Measurements from ENCODE around the gene LRRC3.

Gene LRRC3

DNA sequence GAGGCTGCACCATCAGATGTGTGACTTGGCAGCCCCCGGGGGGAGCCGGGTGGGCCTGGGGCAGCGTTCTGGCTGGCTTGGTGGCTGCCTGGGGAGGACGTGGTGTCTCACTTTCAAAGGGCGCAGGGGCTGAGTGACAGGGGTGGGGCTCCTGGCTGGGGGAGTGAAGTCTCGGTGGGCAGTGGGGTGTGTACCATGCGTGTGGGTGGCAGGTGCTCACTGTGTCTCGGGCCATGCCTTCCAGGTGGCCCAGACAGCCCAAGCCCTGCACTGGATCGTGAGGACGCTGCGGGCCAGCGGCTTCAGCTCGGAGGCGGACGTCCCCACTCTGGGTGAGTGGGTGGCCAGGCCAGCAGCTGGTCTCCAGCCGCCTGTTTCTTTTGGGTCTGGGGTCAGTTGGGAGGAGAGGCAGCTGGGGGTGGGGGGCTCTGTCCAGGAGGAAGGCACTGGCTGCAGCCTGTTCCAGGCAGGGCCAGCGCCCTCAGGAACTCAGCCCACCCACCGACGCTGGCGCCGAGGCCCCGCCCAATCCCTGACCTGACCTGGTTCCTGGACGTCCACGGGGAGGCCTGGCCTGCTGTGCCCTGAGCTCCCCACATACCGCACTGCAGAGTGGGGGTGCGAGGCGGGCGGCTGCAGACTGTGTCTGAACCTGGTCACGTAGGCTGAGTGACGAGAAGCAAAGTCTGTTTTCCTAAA is 30.6 kb upstream of the LRRC3 start:
- peak; percentile 13 for DNase-seq

DNA sequence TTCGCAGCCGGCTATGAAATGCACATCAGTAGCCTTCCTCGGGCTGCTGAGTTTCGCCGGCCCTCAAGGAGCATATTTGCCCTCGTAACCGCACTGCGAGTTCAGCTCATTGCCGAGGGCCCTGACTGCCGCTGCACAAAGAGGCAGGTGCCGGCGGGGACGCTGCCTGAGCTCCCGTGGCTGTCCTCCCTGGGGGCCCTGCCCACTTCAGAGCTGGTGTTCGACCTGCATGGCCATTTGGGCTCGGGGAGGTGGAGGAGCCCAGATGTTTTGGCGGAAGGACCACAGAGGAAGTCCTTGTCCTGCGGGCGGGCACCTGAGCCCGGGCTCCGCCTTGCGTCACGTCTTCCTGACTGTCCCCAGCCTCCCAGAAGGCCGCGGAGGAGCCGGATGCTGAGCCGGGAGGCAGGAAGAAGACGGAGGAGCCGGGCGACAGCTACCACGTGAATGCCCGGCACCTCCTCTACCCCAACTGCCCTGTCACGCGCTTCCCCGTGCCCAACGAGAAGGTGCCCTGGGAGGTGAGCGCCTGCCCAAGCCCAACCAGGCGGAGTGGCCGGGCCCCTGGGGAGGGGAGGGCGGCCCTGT is 29.9 kb upstream of the LRRC3 start:
- peak; percentile 10 for DNase-seq

DNA sequence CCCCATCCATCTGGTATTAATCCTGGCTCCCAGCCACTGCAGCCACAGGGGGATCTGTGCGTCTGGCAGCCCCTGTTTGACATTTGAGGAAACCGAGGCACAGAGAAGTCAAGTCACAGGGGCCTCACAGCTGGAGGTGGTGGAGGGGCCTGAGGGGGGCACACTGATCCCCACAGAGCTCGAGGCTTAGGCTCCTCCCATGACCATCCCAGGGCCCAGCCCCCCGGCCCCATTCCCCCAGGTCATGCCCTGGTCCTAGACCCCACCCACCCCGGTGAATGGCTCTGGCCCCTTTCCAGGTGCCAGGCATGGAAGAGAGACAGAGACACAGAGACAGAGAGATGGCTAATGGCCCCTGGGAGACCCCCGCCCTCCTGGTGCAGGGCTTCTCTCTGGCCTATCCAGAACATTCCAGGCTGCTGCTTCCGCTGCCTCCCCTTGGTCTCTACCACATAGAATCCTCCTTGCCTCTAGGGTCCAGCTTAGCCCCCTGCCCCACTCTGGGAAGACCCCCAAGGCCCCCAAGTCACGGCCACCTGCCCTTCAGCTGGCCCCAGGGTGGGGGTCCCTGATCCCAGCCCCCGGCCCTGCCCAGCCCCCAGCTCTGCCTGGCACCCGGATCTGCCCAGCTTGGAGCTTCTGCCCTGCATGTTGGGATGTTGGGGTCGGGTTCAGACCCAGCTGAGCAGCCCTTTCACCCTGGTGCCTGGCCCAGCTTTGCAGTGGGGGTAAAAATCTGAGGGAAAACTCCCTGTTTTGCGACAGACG is 29.2 kb upstream of the LRRC3 start:
- peak; percentile 9 for DNase-seq

DNA sequence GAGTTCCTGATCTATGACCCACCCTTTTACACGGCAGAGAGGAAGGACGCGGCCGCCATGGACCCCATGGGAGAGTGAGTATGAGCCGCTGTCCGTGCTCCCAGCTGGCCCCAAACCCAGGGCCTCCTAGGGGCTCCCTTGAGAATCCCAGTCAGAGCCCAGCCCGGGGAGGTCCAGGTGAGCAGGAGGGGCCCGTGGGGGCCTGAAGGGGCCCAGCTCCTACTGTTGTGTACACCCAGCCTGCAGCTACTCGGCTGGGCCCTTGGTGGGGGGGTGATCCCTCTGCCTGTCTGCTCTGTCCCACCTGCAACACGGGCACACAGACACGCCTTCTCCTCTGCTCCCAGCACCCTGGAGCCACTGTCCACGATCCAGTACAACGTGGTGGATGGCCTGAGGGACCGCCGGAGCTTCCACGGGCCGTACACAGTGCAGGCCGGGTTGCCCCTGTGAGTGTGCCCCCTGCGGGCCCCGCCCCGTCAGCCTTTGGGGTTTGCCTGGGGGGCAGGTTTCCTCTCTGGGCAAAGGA is 28.6 kb upstream of the LRRC3 start:
- DNase-seq: peak; percentile 7

DNA sequence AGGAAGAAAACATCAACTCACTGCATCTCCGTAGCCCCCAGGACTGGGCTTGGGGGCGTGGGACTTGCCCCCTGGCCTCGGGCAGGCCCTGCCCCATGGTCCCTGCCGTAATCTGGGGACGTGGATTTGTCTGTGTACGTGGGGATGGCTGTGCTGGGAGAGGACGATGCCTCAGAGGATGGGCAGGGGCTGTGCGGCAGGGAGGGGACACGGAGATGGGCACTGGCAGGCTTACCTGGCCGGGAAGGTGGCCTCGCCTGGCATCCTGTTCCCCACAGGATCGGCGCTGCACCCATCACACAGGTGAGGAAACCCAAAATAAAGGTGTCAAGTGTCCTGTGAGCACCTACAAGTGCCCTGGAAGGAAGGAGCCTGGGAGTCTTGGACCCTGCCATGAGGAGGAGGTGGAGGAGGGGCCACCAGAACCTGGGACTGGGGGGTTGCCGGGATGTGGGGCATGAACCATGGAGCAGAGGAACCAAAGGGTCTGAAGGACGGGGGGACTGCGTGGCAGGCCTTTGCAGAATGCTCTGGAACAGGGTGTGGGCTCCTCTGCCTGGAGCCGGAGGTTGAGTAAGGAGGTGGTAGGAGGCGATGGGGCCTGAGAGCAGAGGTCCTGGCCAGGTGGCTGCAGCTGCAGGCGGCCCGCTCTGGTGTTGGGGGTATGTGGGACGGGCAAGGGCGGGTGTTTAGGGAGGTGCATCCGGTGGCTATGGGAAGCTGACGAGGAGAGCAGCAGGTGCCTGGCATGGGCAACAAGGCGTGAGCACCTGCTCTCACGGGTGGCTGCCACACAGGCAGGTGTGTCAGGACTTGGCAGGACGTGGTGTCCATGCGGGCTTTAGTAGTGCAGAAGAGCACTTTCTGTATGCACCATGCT is 27.8 kb upstream of the LRRC3 start:
- peak; percentile 13 for DNase-seq

DNA sequence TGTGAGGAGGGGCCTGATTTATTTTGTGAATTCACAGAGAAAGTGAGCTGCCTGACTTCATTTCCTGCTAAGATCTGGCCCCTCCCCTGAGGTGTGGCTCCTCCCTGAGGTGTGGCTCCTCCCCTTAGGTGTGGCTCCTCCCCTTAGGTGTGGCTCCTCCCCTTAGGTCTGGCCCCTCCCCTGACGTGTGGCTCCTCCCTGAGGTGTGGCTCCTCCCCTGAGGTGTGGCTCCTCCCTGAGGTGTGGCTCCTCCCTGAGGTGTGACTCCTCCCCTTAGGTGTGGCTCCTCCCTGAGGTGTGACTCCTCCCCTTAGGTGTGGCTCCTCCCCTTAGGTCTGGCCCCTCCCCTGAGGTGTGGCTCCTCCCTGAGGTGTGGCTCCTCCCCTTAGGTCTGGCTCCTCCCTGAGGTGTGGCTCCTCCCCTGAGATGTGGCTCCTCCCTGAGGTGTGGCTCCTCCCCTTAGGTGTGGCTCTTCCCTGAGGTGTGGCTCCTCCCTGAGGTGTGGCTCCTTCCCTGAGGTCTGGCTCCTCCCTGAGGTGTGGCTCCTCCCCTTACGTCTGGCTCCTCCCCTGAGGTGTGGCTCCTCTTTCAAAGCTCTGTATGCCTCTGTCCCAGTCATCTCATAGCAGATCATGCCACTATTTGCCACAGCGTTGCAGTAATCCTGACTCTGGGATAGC is 26.9 kb upstream of the LRRC3 start:
- peak; percentile 24 for DNase-seq

DNA sequence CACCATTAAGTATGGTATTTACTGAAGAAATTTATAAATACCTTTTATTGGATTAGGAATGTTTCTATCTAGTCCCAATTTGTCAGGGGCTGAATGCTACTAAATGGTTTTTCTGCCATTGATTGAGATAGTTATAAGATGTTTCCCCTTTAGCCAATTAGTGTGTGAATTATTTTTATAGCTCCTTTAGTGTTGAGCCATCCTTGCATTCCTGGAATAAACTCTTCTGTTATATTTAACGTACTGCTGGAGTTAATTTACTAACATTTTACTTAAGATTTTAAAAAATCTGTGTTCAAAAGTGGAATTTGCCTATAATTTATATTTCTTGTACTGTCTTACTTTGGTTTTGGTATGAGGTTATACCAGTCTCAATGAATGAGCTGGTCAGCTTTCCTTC is 25.4 kb upstream of the LRRC3 start:
- no peak for DNase-seq

DNA sequence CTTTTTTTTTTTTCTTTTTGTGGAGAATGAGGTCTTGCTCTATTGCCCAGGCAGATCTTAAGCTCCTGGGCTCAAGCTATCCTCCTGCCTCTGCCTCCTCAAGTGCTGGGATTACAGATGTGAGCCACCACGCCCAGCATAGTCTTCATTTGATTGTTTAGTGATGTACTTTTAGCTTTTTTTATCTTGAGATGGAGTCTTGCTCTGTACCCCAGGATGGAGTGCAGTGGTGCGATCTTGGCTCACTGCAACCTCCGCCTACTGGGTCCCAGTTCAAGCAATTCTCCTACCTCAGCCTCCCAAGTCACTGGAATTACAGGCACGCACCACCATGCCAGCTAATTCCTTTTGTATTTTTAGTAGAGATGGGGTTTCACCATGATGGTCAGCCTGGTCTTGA is 24.0 kb upstream of the LRRC3 start:
- DNase-seq: no peak

DNA sequence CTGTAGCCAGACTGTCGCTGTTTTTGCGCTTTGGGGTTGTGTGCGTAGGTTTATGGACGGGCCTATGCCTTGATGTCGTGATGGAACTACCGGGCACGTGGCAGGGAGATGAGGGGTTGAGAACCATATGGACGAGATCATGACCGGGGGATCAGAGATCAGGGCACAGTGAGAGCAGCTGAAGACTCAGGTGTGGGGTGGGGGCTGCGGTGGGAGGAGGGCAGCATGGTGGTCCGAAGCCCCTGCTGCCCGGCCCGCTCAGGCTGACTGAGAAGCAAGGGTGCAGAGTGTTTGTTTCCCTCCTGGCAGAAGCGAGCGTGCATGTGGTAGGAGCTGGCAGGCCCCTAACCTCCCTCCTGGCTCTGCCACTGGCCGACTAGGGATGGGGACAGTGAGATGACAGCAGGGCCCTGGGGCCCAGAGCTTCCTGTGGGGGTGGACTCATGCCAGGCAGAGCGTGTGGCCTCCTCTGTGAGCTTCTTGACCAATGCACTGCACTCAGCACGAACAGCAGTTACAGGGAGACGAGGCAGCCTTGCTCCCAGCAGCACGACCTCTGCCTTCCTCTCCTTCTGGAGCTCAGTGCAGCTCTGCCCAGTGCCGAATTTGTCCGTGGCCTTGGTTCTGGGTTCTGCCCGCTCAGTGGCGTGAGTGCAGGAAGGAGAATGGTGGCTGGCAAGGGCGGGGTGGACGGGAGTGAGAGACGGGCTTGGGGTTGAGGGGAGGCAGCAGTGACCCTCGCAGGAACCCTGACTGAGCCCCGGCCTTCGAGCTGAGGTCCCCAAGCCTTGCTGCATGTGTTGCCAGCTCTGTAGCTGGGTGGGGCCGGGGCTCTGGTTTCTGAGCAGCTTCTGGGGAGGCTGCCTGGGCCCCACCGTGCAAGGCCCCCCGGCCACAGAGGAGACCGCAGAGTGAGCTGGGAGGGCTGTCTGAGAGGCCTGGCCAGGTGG is 22.2 kb upstream of the LRRC3 start:
- no peak for DNase-seq

DNA sequence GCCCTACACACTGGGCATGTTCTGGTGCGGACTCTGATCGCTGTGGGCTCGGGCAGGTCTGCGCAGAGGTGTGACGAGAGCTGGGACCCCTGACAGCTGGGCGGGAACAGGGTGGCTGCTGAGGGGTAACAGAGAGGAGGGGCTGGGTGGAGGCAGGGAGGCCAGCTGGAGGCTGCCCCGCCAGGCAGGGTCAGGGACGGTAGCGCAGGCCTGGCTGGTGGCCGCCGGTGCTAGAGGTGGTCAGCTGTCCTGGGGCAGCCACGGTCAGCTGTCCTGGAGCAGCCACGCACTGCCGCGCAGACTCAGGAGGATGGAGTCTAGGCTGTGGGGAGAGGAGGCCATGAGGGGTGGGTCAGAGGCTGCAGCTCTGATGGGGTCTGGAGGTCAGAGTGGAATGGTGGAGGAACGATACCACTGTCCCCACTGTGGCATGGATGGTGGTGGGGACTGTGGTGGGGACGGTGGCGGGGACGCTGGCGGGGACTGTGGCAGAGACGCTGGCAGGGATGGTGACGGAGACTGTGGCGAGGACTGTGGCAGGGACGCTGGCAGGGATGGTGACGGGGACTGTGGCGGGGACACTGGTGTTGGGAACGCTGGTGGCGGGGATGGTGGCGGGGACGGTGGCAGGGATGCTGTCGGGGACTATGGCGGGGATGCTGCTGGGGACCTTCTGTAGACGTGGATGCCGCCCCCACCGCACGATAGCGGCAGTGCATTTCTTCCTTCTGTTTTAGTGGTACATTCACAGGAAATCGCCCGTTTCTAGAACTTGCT is 21.3 kb upstream of the LRRC3 start:
- no peak for DNase-seq

DNA sequence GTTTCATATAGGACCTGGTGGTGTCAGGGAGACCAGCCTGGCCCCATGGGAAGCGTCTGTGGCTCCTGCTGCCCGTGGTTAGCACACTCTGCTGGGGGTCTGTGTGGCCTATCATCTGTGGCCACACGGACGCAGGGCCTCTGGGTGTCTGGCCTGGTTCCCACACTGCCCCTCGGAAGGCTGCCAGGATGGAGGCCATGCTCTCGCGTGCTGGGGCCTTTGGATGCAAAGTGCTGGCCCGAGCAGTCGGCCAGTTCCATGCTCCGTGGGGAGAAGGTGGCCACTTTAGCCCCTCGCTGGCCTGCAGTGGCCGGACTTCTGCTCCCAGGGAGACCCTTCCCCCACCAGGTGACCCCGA is 20.8 kb upstream of the LRRC3 start:
- no peak for DNase-seq

DNA sequence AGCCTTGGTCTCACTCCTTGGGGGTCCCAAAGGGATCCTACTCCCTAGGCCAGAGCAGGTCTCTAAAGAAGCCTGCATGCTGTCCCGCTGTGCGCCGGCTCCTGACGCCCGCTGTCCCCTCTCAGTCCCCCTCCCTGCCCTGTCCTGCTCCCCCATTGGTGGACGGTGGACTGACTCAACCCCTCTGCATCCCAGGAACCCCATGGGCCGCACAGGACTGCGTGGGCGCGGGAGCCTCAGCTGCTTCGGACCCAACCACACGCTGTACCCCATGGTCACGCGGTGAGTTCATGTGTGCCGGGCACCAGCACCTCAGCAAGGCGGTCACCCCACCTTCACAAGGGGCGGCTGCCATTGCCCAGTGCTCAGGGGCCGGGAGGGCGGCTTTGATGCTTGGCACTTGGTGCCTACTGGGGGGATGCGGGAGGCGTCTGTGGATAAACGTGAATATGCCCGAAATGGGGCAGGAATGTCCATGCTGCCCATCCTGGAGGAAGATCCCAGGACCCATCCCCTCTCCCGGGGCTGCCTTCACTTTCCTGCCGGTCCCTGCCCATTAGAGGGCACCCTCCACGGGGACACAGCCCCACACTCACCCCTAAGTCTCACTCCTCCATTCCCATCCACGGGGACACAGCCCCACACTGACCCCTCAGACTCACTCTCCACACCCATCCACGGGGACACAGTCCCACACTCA is 20.2 kb upstream of the LRRC3 start:
- DNase-seq: peak; percentile 12

DNA sequence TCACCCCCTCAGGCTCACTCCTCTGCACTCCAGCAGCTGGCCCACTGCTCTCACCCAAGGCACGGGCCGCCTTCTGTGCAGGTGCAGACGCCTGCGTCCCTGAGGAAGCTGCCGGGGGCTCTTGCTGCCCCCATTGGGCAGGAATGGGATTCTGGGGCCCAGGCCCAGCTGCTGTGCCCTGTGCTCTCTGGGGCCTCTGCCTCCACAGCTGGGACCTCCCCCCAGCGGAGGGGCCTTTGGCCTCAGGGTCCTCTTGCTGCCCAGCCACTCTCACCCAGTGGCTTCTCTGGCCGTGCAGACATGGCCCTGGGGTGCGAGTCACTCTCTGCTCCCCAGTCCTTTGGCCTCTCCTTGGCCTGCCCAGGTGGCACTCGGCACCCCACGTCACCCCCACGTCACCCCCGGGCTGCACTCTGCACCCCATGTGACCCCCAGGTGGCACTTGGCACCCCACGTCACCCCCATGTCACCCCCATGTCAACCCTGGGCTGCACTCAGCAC is 19.1 kb upstream of the LRRC3 start:
- peak; percentile 11 for DNase-seq

DNA sequence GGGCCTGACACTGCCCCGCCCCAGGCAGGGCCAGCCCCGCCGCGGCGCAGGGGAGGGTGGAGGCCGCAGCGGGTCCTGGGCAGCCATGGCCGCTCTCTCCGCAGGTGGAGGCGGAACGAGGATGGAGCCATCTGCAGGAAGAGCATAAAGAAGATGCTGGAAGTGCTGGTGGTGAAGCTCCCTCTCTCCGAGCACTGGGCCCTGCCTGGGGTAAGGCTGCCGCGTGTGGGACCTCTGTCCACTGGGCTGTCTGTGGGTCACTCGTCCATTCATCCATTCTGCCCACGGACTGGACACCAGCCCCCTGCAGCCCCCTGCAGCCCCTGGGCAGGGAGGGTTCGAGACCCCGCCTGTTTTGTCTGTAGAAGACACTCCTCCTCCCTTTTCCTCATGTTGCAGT is 18.4 kb upstream of the LRRC3 start:
- peak; percentile 7 for DNase-seq

DNA sequence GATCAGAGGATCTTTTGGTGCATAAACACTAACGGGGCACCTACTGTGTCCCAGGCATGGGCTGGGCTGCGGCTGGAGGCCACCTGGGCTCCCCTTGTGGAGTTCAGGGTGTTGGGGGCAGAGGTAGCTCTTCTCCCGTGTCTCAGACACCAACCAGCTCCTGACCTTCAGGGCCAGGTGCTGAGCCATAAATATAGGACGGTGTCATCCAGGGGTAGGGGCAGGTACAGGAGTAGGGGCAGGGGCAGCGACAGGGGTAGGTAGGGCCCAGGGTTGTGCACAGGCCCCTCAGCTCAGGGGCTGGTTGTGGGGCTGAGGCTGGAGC is 18.0 kb upstream of the LRRC3 start:
- DNase-seq: peak; percentile 6

DNA sequence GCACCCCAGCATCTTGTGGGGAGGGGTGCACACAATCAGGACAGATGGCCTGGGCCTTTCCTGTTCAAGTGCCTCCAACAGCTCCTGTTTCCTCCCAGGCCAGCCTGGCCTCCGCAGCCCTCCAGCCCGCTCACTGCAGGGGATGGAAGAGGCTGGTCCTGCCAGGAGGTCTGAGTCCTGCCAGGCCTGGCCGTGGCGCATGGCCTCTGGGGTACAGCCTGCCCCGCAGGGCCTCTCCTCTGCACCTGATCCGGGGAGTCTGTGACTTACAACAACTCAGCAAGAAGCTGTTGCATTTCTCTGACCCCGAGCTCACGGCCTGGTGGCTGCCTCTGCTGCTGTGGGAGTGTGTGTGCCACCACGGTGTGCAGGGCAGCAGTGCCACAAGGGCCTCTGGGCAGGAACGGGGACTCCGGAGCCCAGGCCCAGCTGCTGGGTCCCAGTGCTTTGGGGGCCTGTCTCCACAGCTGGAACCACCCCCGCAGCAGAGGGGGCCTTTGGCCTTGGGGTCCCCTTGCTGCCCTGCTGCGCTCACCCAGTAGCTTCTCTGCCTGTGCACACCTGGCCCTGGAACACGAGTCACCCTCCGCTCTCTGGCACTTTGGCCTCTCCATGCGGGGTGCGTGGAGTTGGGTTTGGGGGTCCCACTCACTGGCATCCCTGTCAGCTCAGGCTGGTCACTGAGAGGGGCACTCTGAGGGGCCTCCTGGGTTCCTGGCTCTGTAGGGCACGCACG is 17.4 kb upstream of the LRRC3 start:
- peak; percentile 9 for DNase-seq

DNA sequence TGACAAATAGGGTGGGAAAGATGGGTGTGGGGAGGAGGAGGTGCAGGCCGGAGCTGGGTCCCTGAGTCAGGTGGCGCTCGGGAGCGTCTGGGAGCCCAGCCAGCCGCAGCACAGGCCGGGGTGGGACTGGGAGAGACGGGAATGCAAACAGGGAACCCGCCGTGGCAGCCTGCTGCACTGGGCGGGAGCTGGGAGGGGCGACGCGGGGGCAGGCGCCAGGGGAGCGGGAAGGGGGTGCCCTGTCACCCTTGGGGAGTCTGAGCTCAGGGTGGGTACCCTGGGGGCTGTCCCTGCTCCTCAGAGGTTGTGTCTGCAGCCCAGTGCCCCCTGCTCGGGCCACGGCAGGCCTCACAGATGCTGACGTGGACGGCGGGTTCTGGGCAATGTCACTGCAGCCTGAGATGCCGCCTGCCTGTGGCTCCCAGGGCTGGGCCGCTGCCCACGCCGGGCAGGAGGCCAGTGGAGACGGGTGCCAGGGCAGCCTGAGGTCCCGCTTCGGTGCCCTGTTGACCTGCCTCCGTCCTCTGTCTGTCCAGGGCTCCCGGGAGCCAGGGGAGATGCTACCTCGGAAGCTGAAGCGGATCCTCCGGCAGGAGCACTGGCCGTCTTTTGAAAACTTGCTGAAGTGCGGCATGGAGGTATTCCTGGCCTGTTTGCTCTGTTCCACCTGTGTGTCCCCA is 16.6 kb upstream of the LRRC3 start:
- DNase-seq: peak; percentile 9

DNA sequence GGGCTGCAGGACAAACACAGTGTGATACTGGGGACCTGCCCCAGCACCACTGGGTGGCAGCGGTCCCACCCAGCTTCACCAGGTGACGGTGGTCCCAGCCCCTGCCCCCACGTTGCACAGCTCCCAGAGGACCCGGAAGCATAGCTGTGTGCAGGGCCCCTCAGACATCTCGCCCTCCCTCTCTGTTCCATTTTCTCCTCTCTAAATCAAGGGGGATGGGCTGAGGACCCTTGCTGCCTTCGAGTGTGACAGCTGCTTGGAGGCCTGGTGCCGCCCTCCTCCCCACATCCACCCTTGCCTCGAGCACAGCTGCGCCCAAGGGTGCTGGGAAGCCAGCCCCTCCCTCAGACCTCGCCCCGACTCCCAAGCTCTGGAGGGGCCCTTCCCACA is 16.1 kb upstream of the LRRC3 start:
- peak; percentile 5 for DNase-seq
